GM19452 (cell line): ENCODE results near the gene TRPV4.
"Not testable (repeated sequence)": the region's sequence is repeated elsewhere in the genome, so short reads cannot be mapped to it uniquely, and the experiment has no call there.

Experiments used
- ATAC-seq: cut with Tn5 transposase; IDR thresholded peaks from one replicate; pipeline ENCODE4 v1.9.1; 2021; ENCODE audit not compliant: unreplicated experiment

TRPV4 gene

GRCh38 chr12:109833307-109834189, at the start of gene TRPV4:
TRPV4 (minus strand) TSS chr12:109833398; CDS start chr12:109814796, 18,602 bp downstream.
- ATAC-seq, result no peak

- ATAC-seq, result no peak
Observed at GRCh38 chr12:109881752-109882151, 48.6 kb upstream of the TRPV4 start.

GRCh38 chr12:109880938-109881337, 47.7 kb upstream of the TRPV4 start:
- ATAC-seq, result no peak

GRCh38 chr12:109880043-109880931, 47.1 kb upstream of the TRPV4 start, which contains the start of gene GLTP:
GLTP (minus strand) TSS chr12:109880541; CDS start chr12:109880374, 167 bp downstream.
- ATAC-seq, result peak; percentile 88

GRCh38 chr12:109879351-109880042, 46.3 kb upstream of the TRPV4 start:
- no peak for ATAC-seq

GRCh38 chr12:109878749-109879148, 45.6 kb upstream of the TRPV4 start:
- no peak for ATAC-seq

GRCh38 chr12:109878247-109878625, 45.0 kb upstream of the TRPV4 start:
- ATAC-seq, result no peak

GRCh38 chr12:109877504-109878246, 44.5 kb upstream of the TRPV4 start:
- ATAC-seq, result no peak

- ATAC-seq, result no peak
Observed at GRCh38 chr12:109876406-109876805, 43.2 kb upstream of the TRPV4 start.

GRCh38 chr12:109875572-109876131, 42.5 kb upstream of the TRPV4 start:
- ATAC-seq, result no peak

- ATAC-seq, result no peak
Observed at GRCh38 chr12:109873653-109874052, 40.5 kb upstream of the TRPV4 start.

GRCh38 chr12:109871668-109872314, 38.6 kb upstream of the TRPV4 start:
- no peak for ATAC-seq

- ATAC-seq, result no peak
Observed at GRCh38 chr12:109870648-109871047, 37.5 kb upstream of the TRPV4 start.

GRCh38 chr12:109868182-109869051, 35.2 kb upstream of the TRPV4 start:
- no peak for ATAC-seq

GRCh38 chr12:109864916-109865315, 31.7 kb upstream of the TRPV4 start:
- no peak for ATAC-seq

- no peak for ATAC-seq
Observed at GRCh38 chr12:109863847-109864712, 30.9 kb upstream of the TRPV4 start.

- not testable (repeated sequence) for ATAC-seq
Observed at GRCh38 chr12:109862491-109862890, 29.3 kb upstream of the TRPV4 start.
